SK-N-SH (cell line): ENCODE results near the gene OR6B1.

ENCODE experiments used
- CTCF ChIP-seq: fragments of 200-600 bp; sonication (generic); IDR thresholded peaks from 2 replicates; pipeline ENCODE4 v1.6.1; 2017; ENCODE audit warnings: antibody characterized with exemption, mild to moderate bottlenecking, moderate library complexity
- EP300 ChIP-seq, 2 experiments: IDR thresholded peaks; 2 replicates each; pipeline versions ENCODE4 v1.4.0 to v1.6.1; 2012; ENCODE audit warnings: borderline replicate concordance in 1 of 2, low read depth in 1 of 2, low read length in 1 of 2
- GATA2 ChIP-seq: sonication (generic); formaldehyde crosslinking; IDR thresholded peaks from 2 replicates; pipeline ENCODE4 v1.5.0; 2020; ENCODE audit warnings: mild to moderate bottlenecking, missing genetic modification reagents
- MEF2A ChIP-seq: IDR thresholded peaks from 2 replicates; pipeline ENCODE4 v1.4.0; 2012; ENCODE audit warnings: low read depth, borderline replicate concordance
- POLR2AphosphoS5 ChIP-seq: IDR thresholded peaks from 2 replicates; pipeline ENCODE4 v1.6.1; 2012; ENCODE audit warnings: low read depth, low read length
- RAD21 ChIP-seq: IDR thresholded peaks from 2 replicates; pipeline ENCODE4 v1.6.1; 2012; ENCODE audit warnings: mild to moderate bottlenecking, low read length
- TAF1 ChIP-seq: IDR thresholded peaks from 2 replicates; pipeline ENCODE4 v1.6.1; 2012; ENCODE audit warnings: low read depth, mild to moderate bottlenecking, low read length, moderate library complexity, borderline replicate concordance
- TF ChIP-seq, protein P1 (sequence below): IDR thresholded peaks from 2 replicates; pipeline ENCODE4 v1.4.0; 2012; ENCODE audit warnings: low read depth, borderline replicate concordance

DNA sequence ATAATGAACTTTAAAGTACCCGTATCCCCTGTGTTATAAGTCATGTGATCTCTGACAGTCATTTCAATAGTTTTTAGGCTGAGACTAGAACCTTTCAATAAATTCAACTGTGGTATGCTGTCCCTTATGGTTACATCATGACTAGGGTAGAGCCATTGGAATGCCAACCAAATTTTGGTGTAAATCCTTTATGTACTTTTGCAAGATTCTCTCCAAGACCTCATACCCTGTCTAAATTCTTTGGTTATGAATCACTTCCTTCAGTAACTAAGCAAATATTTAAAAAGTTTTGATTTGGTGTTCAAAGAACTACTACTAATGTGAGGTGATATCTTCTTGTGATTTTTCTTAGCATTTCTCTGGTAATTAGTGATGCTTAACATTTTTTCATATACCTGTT is 20.8 kb upstream of the OR6B1 start:
- TF ChIP-seq CTCF: no peak
- TF ChIP-seq EP300 (IDR thresholded peaks at IDR 0.05; ENCODE audit: borderline replicate concordance in 1 of 2, low read depth in 1 of 2, low read length in 1 of 2): peak in 1 of 2 experiments; percentile 40; a peak in 1 of 4 replicates
- no peak for TF ChIP-seq RAD21
- no peak for TF ChIP-seq TAF1
- no peak for TF ChIP-seq MEF2A
- no peak for TF ChIP-seq POLR2AphosphoS5
- no peak for TF ChIP-seq GATA2
- TF ChIP-seq, protein P1, sequence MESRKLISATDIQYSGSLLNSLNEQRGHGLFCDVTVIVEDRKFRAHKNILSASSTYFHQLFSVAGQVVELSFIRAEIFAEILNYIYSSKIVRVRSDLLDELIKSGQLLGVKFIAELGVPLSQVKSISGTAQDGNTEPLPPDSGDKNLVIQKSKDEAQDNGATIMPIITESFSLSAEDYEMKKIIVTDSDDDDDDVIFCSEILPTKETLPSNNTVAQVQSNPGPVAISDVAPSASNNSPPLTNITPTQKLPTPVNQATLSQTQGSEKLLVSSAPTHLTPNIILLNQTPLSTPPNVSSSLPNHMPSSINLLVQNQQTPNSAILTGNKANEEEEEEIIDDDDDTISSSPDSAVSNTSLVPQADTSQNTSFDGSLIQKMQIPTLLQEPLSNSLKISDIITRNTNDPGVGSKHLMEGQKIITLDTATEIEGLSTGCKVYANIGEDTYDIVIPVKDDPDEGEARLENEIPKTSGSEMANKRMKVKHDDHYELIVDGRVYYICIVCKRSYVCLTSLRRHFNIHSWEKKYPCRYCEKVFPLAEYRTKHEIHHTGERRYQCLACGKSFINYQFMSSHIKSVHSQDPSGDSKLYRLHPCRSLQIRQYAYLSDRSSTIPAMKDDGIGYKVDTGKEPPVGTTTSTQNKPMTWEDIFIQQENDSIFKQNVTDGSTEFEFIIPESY: no peak
